Adipose tissue (tissue), 3 donors: Measurements from ENCODE around the gene PCDHGA3. TPM values are rescaled to one million over a fixed set of nuclear protein-coding genes. Genes with fewer than 3 reads are reported as not detected.
A peak's percentile ranks its signal among the peaks of the same experiment; 100 is the strongest.
"Not testable (repeated sequence)": the region's sequence is repeated elsewhere in the genome, so short reads cannot be mapped to it uniquely, and the experiment has no call there.

Experiments
- H3K27ac ChIP-seq: one replicate; pipeline ENCODE4 v1.5.1; 2013; ENCODE audit warnings: low read depth, low read length
- WGBS, 3 donors: extraction: QIAGEN DNeasy Blood & Tissue Kit; methylation state at CpG; one replicate each; pipeline ENCODE4 v1.1.7; 2013; 5-methylcytosine and 5-hydroxymethylcytosine counted together
- polyA plus RNA-seq, 3 donors: library from polyadenylated mRNA; stranded (reverse); fragments of 200-250 nt; gene quantifications; one replicate each; pipeline ENCODE4 v1.2.3, GENCODE V29; 2013
- donor health status: healthy with polysubstance abuse.
- donor health status: Bipolar disorder and iron deficiency.
- donor health status: healthy.

PCDHGA3 gene
- under 1 TPM; 0.45 to 0.82 (median 0.54) TPM for polyA plus RNA-seq

DNA sequence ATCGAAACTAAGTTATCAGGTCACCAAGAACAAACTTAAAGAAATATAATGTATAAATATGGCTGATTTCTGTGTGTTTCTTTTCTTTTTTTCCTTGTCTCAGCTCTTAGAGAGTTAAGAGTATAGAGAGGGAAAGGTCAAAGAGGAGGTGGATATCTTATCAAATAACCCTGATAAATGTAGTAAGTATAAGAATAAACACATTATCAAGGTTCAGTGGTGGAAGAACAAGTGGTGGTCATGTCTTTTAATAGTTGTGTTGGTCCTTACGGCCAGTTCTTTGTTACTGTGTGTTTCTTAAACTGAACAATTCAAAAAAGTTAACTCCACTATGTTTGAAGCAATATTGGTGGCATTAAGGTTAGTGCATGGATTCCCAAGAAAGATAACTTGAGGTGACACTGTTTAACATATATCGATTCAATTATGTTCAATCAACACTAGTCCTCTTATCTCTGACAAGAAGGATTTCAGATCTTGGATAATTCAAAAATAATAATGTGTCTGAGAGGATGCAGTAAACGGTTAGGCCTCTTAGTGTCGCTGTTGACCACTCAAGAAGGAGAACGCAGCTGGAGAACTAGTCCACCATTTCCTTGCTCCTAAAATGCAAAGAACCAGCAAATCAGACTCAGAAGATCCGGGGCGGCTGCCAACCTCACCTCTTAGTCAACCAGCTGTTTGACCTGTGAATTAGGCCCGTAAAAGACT lies at the start of gene PCDHGA3:
TSS of gene PCDHGA3 (plus strand) at position 588 of the 711 bp plus-strand sequence. CDS start 205 bp downstream, outside the sequence.
- WGBS, 3 donors, result 22 to 25% (median 23%) methylated on average over 9 of the region's 9 CpGs
- H3K27ac ChIP-seq, result no peak within 1 kb of the TSS

DNA sequence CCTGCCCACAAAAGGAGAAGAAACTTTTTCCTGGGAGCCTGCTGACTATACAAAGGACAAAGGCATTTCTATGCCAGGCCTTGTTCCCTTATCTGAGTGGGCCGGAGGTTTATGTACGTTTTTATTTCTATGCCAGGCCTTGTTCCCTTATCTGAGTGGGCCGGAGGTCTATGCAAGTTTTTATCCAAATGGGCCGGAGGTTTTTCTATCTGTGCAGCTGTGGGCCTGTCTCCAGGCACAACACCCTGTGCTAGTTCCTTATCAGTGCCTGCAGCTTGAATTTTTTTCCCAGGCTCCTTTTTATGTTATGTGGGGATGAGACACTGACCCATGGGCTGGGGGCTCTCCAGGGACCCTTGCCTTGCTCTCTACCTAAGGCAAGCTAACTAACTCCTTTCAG lies 45.3 kb upstream of the PCDHGA3 start:
- 58 to 89% (median 79%) methylated on average over 4 of the region's 4 CpGs for WGBS, 3 donors
- no peak overlapping the region for H3K27ac ChIP-seq

- H3K27ac ChIP-seq, result no peak within 1 kb of the TSS
- 34 to 51% (median 49%) methylated on average over 32 to 36 of the region's 36 CpGs for WGBS, 3 donors
Measured at GRCh38 chr5:141303756-141304155, 39.9 kb upstream of the PCDHGA3 start, which contains the start of gene SLC25A2. TSS of gene SLC25A2 (minus strand) at chr5:141304049. CDS start at chr5:141303865, 184 bp downstream.

- 97 to 100% (median 97%) methylated on average over 1 of the region's 1 CpG for WGBS, 3 donors
- no peak overlapping the region for H3K27ac ChIP-seq
Measured at GRCh38 chr5:141306630-141307029, 37.0 kb upstream of the PCDHGA3 start.

GRCh38 chr5:141313711-141314110 lies 29.9 kb upstream of the PCDHGA3 start:
- H3K27ac ChIP-seq, result no peak overlapping the region

DNA sequence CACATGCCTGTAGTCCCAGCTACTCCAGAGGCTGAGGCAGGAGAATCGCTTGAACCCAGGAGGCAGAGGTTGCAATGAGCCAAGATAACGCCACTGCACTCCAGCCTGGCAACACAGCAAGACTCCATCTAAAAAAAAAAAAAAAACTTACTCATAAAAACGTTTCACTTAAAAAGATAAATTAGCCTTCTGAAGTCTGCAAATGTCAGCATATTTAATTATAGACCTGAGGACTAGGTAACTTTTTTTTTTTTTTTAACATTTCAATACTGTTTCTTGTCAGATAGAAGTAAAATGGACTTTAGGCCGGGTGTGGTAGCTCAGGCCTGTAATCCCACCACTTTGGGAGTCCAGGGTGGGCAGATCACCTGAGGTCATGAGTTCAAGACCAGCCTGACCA lies 26.7 kb upstream of the PCDHGA3 start:
- not testable (repeated sequence) for H3K27ac ChIP-seq
- 85 to 92% (median 89%) methylated on average over 4 of the region's 4 CpGs for WGBS, 3 donors

DNA sequence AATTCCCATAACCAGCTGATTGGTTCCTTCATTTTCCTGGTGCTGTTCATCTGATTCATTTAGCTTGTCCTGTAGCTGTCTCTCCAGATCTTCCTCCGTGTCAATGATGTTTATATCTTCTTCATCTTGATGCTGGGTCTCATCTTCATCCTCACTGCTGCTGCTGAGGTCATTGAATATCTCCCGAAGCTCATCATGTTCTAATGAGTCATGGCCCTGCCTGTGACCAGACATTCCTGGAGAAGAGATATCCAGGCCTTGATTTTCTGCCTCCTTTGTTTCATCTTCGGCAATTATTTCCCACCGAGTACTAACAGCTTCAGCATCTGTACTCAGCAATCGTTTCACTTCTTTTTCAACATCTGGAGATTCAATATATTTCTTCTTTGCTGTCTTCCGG lies 24.4 kb upstream of the PCDHGA3 start:
- H3K27ac ChIP-seq, result no peak overlapping the region
- WGBS, 3 donors, result 97 to 99% (median 98%) methylated on average over 6 of the region's 6 CpGs

GRCh38 chr5:141319699-141320098 lies 23.9 kb upstream of the PCDHGA3 start:
- H3K27ac ChIP-seq, result no peak overlapping the region

GRCh38 chr5:141320225-141321169 lies 23.1 kb upstream of the PCDHGA3 start, which contains the start of gene TAF7:
TSS of gene TAF7 (minus strand) at chr5:141320784. CDS start at chr5:141320044, 740 bp downstream.
- WGBS, 3 donors, result 1 to 2% (median 2%) methylated on average over 67 of the region's 67 CpGs
- H3K27ac ChIP-seq, result peak within 1 kb of the TSS; percentile 97

More at GRCh38 chr5:141319699-141320098, 23.9 kb upstream of the PCDHGA3 start:
- WGBS, 3 donors, result 71 to 76% (median 76%) methylated on average over 5 of the region's 5 CpGs

DNA sequence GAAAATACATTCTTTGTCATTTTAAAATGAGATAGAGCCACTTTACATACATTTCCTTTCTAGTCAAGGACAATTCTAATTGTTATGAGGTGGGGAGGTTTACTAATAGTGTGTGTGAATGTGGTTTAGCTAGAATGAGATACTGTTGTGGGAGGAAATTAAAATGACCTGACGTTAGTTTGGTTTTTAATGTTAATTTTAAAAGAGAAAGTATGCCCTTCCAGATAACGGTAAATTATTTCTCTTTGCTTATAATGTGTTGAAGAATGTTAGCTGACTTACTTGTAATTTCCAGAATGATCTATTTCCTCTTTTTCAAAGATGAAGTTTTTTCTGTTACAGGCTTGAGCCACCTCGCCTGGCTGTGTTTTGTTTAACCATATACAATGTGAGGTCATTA lies 21.4 kb upstream of the PCDHGA3 start:
- 90 to 93% (median 92%) methylated on average over 3 of the region's 3 CpGs for WGBS, 3 donors
- no peak overlapping the region for H3K27ac ChIP-seq

DNA sequence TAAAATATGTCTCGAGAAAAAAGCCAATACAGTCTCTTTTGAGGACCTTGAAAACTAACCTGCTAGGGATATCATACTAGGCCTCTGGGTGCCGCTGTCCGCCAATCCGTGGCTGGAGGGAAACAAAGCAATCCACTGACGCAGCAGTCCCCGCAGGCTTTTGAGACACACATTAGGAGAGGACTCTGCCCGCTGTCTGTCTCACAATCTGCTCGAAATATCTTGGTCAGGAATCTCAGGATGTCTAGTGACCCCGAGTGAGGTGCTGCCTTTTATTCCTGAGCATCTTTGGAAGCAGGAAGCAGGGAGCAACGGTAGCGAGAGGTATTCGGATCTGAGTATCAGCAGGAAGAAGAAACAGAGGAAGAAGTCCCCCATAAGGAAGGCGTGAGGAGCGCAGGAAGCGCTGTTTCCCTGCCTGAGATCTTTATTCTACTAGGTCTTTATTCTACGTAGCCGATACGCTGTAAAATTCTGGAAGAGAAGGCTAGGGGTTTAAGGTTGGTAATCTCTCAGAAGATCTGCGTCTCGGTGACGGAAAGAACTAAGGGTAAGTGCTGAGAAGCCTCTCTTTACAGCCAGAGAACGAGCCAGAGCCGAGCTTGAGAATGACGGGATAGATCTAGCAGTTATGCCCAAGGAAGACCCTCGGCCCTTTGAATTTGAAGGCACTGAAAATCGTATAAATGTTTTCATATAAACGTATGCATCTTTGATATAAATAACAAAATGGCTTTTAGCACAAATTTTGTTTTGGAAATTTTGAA lies 17.4 kb upstream of the PCDHGA3 start:
- WGBS, 3 donors, result 10 to 12% (median 12%) methylated on average over 27 of the region's 27 CpGs
- no peak overlapping the region for H3K27ac ChIP-seq

DNA sequence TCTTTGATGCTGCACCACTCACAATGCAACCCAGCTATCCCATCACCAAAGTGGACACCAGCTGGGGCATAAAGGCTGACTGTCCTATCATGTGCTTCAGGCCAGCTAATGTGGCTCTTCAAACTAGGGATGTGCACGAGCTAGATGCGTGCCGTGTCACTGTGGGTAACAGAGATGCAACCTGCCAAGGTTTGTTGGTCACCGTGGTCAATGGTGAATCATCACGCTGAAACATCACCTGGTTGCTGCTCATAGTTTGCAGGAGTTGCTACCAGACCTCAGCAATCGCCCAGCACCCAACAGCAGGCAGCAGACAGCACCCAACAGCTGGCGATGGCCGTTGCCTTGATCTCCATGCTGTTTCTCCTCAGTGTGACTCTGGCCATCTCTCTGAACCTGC lies 15.4 kb upstream of the PCDHGA3 start:
- H3K27ac ChIP-seq, result no peak overlapping the region
- 78 to 85% (median 80%) methylated on average over 8 of the region's 8 CpGs for WGBS, 3 donors

DNA sequence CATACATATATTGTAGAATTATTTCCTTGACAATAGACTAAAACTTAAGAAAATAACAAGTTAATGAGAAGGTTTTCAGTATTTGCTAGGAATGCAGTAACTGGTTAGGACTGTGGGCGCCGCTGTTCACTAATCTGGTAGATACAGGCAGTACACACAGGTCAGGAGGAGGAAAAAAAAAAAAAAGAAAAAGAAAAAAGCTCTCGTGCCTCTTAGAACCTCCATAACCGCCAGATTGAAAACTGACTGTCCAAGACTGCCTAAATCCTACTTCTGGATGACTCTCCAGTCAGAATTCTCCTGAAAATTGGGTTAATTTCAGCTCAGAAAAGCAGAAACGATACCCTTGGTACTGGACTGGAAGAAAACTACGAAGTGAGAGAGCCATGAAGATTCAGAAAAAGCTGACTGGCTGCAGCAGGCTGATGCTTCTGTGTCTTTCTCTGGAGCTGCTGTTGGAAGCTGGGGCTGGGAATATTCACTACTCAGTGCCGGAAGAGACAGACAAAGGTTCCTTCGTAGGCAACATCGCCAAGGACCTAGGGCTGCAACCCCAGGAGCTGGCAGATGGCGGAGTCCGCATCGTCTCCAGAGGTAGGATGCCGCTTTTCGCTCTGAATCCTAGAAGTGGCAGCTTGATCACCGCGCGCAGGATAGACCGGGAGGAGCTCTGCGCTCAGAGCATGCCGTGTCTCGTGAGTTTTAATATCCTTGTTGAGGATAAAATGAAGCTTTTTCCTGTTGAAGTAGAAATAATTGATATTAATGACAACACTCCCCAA lies 13.1 kb upstream of the PCDHGA3 start, which contains the start of gene PCDHGA1:
TSS of gene PCDHGA1 (plus strand) at position 216 of the 782 bp plus-strand sequence.
- WGBS, 3 donors, result 20 to 24% (median 21%) methylated on average over 21 of the region's 21 CpGs
- no peak within 1 kb of the TSS for H3K27ac ChIP-seq

DNA sequence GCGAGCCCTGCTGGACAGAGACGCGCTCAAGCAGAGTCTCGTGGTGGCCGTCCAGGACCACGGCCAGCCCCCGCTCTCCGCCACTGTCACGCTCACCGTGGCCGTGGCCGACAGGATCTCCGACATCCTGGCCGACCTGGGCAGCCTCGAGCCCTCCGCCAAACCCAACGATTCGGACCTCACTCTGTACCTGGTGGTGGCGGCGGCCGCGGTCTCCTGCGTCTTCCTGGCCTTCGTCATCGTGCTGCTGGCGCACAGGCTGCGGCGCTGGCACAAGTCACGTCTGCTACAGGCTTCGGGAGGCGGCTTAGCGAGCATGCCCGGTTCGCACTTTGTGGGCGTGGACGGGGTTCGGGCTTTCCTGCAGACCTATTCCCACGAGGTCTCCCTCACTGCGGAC lies 11.1 kb upstream of the PCDHGA3 start:
- WGBS, 3 donors, result 35 to 38% (median 36%) methylated on average over 32 to 39 of the region's 39 CpGs
- H3K27ac ChIP-seq, result not testable (repeated sequence)

DNA sequence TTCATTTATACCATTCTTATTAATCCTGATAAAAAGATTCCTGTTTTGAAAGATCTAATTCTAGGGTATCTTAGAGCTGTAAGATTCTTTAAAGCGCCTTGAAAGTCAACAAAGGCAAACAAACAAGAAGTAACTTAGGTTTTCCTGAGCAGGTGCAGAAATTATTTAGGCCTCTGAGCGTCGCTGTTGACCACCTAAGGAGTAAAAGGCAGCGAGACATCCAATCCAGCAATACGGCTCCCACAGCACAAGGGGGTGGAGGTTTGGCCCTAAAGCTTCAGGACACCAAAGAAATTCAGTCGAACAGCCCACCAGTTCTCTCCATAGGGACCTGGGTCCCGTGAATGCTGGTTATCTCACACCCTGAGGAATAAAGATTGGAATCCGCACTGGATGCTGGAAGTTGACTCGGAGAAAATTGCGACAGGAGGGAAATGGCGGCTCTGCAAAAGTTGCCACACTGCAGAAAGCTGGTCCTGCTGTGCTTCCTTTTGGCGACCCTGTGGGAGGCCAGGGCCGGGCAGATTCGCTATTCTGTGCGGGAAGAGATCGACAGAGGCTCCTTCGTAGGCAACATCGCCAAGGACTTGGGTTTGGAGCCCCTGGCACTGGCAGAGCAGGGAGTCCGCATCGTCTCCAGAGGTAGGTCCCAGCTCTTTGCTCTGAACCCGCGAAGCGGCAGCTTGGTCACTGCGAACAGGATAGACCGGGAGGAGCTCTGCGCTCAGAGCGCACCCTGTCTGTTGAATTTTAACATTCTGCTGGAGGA lies 4.9 kb upstream of the PCDHGA3 start, which contains the start of gene PCDHGA2:
TSS of gene PCDHGA2 (plus strand) at position 223 of the 769 bp plus-strand sequence.
- 8 to 11% (median 10%) methylated on average over 27 of the region's 27 CpGs for WGBS, 3 donors
- H3K27ac ChIP-seq, result no peak within 1 kb of the TSS

DNA sequence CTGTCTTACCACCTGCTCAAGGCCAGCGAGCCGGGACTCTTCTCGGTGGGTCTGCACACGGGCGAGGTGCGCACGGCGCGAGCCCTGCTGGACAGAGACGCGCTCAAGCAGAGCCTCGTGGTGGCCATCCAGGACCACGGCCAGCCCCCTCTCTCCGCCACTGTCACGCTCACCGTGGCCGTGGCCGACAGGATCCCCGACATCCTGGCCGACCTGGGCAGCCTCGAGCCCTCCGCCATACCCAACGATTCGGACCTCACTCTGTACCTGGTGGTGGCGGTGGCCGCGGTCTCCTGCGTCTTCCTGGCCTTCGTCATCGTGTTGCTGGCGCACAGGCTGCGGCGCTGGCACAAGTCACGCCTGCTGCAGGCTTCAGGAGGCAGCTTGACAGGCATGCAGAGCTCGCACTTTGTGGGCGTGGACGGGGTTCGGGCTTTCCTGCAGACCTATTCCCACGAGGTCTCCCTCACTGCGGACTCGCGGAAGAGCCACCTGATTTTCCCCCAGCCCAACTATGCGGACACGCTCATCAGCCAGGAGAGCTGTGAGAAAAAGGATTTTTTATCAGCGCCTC lies 2.8 kb upstream of the PCDHGA3 start:
- H3K27ac ChIP-seq, result not testable (repeated sequence)
- WGBS, 3 donors, result 52 to 67% (median 60%) methylated on average over 26 to 45 of the region's 45 CpGs

GRCh38 chr5:141342773-141343172 lies 856 bp upstream of the PCDHGA3 start:
- WGBS, 3 donors, result 12 to 31% (median 14%) methylated on average over 1 of the region's 1 CpG
- H3K27ac ChIP-seq, result no peak overlapping the region
